Measurements from ENCODE around the gene ZNF211.

ZNF211 gene

DNA sequence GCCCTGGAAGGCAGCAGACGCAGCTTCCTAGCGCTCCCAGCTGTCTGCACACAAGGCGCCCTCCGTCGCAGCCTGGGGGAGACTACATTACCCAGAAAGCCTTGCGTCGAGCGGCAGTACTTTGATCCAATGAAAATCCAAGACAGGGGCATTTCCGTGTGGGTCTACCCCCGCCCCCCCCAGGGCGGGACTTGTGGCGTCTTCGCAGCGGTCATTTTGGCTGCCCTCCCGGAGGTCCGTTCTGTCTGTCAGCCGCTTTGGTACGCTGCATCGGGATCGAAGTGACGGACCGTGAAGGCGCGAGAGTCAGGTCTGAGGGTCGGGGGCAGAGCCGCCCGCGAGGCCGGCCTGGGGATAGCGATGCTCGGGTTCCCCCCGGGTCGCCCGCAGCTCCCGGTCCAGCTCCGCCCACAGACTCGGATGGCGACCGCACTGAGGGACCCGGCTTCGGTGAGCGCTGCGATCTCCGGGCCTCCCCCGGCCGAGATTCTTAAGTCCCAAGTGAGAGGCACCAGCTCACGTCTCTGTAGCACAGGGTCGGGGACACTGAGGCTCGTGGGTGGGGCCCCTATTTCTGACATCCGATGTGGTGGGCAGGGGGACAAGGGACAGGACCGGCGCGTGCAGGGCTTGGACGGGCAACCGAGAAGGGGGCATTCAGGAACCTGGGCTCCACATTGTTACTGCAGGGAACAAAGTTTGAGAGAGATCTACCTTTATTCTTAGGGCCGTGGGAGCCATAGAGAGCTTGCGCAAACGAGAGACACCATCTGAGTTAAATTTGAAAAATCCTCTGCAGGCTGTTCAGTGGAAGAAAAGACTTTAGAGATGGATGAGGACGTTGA lies at the start of gene ZNF211:
TSS of gene ZNF211 (plus strand) at position 182 of the 845 bp plus-strand sequence. CDS start at position 361, 179 bp downstream.
- Histone ChIP-seq H3K27ac (peak within 1 kb of the TSS; percentile 72), H3K36me3 (peaks cover 32% of the 10 kb centered on the region), H3K4me3 (ENCODE audit: low read depth, low read length) (peak within 1 kb of the TSS; percentile 64), H3K9me3 (ENCODE audit: severe bottlenecking) (peaks cover 9% of the 10 kb centered on the region), H3K27me3 (ENCODE audit: insufficient read depth, low read depth, severe bottlenecking) (no peaks in the 10 kb centered on the region)
- peak; percentile 94 for DNase-seq
- TF ChIP-seq, protein P1, sequence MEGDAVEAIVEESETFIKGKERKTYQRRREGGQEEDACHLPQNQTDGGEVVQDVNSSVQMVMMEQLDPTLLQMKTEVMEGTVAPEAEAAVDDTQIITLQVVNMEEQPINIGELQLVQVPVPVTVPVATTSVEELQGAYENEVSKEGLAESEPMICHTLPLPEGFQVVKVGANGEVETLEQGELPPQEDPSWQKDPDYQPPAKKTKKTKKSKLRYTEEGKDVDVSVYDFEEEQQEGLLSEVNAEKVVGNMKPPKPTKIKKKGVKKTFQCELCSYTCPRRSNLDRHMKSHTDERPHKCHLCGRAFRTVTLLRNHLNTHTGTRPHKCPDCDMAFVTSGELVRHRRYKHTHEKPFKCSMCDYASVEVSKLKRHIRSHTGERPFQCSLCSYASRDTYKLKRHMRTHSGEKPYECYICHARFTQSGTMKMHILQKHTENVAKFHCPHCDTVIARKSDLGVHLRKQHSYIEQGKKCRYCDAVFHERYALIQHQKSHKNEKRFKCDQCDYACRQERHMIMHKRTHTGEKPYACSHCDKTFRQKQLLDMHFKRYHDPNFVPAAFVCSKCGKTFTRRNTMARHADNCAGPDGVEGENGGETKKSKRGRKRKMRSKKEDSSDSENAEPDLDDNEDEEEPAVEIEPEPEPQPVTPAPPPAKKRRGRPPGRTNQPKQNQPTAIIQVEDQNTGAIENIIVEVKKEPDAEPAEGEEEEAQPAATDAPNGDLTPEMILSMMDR (IDR thresholded peaks at IDR 0.05; ENCODE audit: low read depth, low read length) = no peak

DNA sequence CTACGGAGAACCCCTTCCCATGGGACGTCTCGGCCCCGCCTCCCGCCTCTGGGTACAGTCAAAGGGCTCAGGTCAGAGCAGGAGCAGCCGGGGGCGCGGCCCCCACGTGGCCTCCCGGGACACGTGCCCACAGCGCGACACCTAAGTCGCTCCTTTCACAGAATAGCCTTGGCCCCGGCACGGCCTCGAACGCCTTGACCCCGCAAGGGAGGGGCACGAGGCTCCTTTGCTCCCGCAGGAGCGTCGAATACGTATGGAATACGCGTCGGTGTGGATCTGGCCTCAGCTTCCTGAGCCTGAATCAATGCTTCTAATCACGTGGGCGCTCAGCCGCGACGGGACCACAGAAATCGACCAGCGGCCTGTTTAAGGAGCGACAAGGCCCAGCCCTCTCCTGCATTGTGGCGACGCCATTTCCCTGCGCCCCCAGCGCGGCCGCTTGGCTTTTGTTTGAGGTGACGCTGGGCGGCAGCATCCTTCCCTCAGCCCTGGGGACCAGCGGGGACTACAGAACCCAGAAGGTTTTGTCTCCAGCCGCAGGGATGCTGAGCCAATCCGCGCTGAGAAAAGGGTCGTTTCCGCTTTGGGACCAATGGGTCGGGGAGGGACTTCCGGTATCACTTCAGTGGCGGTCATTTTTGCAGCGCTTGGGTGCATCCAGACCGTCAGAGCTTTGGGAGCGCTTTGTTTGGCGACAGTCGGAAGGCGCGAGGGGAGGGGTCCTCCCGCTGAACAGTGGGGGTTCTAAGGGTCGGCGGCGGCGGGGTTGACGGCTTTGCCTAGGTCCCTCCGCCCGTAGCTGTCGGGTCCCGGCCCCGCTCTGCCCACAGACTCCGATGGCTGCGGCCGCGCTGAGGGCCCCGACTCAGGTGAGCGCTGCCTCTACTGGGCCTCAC lies 49.2 kb upstream of the ZNF211 start, which contains the start of gene ZIK1:
TSS of gene ZIK1 (plus strand) at position 625 of the 896 bp plus-strand sequence. CDS start at position 837, 212 bp downstream.
- Histone ChIP-seq H3K9me3 (ENCODE audit: severe bottlenecking) (peaks cover 5% of the 10 kb centered on the region), H3K36me3 (peaks cover 44% of the 10 kb centered on the region), H3K27me3 (ENCODE audit: insufficient read depth, low read depth, severe bottlenecking) (no peaks in the 10 kb centered on the region), H3K27ac (peak within 1 kb of the TSS; percentile 92), H3K4me3 (ENCODE audit: low read depth, low read length) (peak within 1 kb of the TSS; percentile 98)
- TF ChIP-seq, protein P1 (IDR thresholded peaks at IDR 0.05; ENCODE audit: low read depth, low read length) = peak; percentile 27
- DNase-seq = peak; percentile 97

DNA sequence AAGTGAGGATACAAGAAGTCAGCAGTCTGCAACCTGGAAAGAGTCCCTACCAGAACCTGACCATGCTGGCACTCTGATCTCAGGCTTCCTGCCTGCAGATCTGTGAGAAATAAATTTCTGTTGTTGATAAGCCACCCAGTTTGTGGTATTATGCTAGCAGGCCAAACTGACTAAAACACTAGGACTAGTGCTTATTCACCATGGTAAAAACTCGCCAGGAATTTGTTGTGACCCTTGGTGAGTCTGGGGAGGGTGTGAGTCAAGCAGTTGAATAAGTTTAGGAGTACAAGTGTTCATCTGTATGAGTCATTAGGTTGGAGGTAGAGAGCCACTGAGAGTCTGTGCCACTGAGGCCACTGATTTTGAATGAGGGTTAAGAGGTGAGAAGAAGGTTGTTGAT lies 45.4 kb upstream of the ZNF211 start:
- TF ChIP-seq, protein P1 (IDR thresholded peaks at IDR 0.05; ENCODE audit: low read depth, low read length) = no peak
- H3K27ac ChIP-seq = no peak overlapping the region
- H3K9me3 ChIP-seq (ENCODE audit: severe bottlenecking) = peaks cover 5% of the 10 kb centered on the region
- H3K36me3 ChIP-seq = peaks cover 81% of the 10 kb centered on the region
- DNase-seq = no peak
- H3K27me3 ChIP-seq (ENCODE audit: insufficient read depth, low read depth, severe bottlenecking) = no peaks in the 10 kb centered on the region
- H3K4me3 ChIP-seq (ENCODE audit: low read depth, low read length) = no peak overlapping the region

DNA sequence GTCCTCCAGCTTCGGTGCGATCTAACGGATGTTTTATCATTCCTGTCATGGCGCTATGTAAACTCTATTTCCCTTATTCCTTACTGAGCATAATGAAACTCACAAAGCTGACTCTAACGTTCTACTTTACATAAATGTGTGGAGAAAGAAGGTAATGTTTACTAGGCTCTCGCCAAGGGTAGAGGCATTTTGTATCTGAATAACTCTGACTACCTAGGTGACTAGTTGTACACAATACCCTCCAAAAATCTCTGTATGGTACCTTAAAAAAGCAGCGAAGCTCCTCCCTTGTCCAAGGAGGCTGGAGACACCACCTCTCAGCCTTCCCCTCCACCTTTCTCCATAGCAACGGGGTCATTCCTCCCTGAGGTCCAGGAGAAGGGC lies 33.6 kb upstream of the ZNF211 start:
- H3K27ac ChIP-seq = peak overlapping the region; percentile 32
- no peaks in the 10 kb centered on the region for H3K9me3 ChIP-seq (ENCODE audit: severe bottlenecking)
- DNase-seq = no peak
- no peaks in the 10 kb centered on the region for H3K27me3 ChIP-seq (ENCODE audit: insufficient read depth, low read depth, severe bottlenecking)
- TF ChIP-seq, protein P1 (IDR thresholded peaks at IDR 0.05; ENCODE audit: low read depth, low read length) = no peak
- H3K4me3 ChIP-seq (ENCODE audit: low read depth, low read length) = peak overlapping the region; percentile 94
- H3K36me3 ChIP-seq = peaks cover 16% of the 10 kb centered on the region

DNA sequence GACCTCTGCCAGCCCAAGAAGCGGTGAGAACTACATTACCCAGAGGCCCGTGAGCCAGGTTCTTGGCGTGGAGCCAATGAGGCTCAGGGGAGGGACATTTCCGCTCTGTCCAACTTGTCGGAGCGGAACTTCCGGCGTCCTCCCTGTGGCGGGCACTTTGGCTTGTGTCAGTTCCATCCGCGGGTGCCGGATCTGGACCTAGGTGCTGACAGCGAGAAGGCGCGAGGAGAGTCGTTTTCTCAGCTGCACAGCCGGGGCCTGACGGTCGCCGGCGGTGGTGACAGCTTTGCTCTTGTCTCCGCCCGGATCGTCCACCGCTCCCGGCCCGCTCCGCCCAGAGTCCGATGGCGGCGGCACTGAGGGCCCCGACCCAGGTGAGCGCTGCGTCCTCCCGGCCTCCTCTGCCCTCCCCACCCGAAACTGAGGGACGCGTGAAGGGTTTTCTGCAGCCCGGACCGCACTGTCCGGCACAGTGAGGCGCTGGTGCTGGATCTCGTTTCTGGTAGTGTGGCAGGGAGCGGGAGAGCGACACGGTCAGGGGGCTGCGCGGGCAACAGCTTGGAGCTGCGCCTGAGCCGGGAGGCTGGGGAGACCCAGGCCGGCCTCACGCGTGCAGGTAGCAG lies 33.1 kb upstream of the ZNF211 start, which contains the start of gene ZNF530:
TSS of gene ZNF530 (plus strand) at position 125 of the 623 bp plus-strand sequence. CDS start 4,461 bp downstream, outside the sequence.
- Histone ChIP-seq H3K36me3 (peaks cover 21% of the 10 kb centered on the region), H3K9me3 (ENCODE audit: severe bottlenecking) (no peaks in the 10 kb centered on the region), H3K27me3 (ENCODE audit: insufficient read depth, low read depth, severe bottlenecking) (no peaks in the 10 kb centered on the region), H3K4me3 (ENCODE audit: low read depth, low read length) (peak within 1 kb of the TSS; percentile 94), H3K27ac (peak within 1 kb of the TSS; percentile 65)
- TF ChIP-seq, protein P1 (IDR thresholded peaks at IDR 0.05; ENCODE audit: low read depth, low read length) = no peak
- DNase-seq = peak; percentile 94
